GM18511 (cell line): ENCODE measurements around the gene CEP104.

Experiments
- ATAC-seq: cut with Tn5 transposase; IDR thresholded peaks from one replicate; pipeline ENCODE4 v1.9.1; 2021; ENCODE audit warnings: mild to moderate bottlenecking, moderate library complexity; ENCODE audit not compliant: unreplicated experiment

The CEP104 gene

GRCh38 chr1:3856923-3857790 is at the start of gene CEP104, which contains the start of gene DFFB:
Gene CEP104 (minus strand): TSS chr1:3857211. CDS start chr1:3852407, 4,804 bp downstream.
Gene DFFB (plus strand): TSS chr1:3857476. CDS start chr1:3857604, 128 bp downstream.
- peak; percentile 97 for ATAC-seq

GRCh38 chr1:3906672-3907020 is 49.6 kb upstream of the CEP104 start:
- ATAC-seq: no peak

GRCh38 chr1:3905953-3906671 is 49.1 kb upstream of the CEP104 start:
- no peak for ATAC-seq

- ATAC-seq: no peak
These were observed 48.4 kb upstream of the CEP104 start for GRCh38 chr1:3905266-3905952.

GRCh38 chr1:3904843-3905185 is 47.8 kb upstream of the CEP104 start:
- ATAC-seq: no peak

- ATAC-seq: no peak
These were observed 47.2 kb upstream of the CEP104 start for GRCh38 chr1:3904006-3904842.

GRCh38 chr1:3903141-3904005 is 46.4 kb upstream of the CEP104 start:
- ATAC-seq: no peak

- ATAC-seq: no peak
These were observed 45.6 kb upstream of the CEP104 start for GRCh38 chr1:3902571-3903091.

GRCh38 chr1:3902111-3902511 is 45.1 kb upstream of the CEP104 start:
- no peak for ATAC-seq

- peak; percentile 57 for ATAC-seq
These were observed 44.0 kb upstream of the CEP104 start for GRCh38 chr1:3900969-3901529.

- ATAC-seq: peak; percentile 77
These were observed 43.3 kb upstream of the CEP104 start, which contains the start of gene C1orf174 for GRCh38 chr1:3900150-3900968. Gene C1orf174 (minus strand): TSS chr1:3900272. CDS start chr1:3900186, 86 bp downstream.

- ATAC-seq: peak; percentile 3
These were observed 42.7 kb upstream of the CEP104 start for GRCh38 chr1:3899754-3900149.

GRCh38 chr1:3898994-3899753 is 42.2 kb upstream of the CEP104 start:
- no peak for ATAC-seq

GRCh38 chr1:3898475-3898735 is 41.4 kb upstream of the CEP104 start:
- no peak for ATAC-seq

GRCh38 chr1:3896396-3897000 is 39.5 kb upstream of the CEP104 start:
- no peak for ATAC-seq

GRCh38 chr1:3895951-3896325 is 38.9 kb upstream of the CEP104 start:
- ATAC-seq: no peak

GRCh38 chr1:3895279-3895950 is 38.4 kb upstream of the CEP104 start:
- no peak for ATAC-seq
